ENCODE data around the gene PDS5B.

PDS5B gene

DNA sequence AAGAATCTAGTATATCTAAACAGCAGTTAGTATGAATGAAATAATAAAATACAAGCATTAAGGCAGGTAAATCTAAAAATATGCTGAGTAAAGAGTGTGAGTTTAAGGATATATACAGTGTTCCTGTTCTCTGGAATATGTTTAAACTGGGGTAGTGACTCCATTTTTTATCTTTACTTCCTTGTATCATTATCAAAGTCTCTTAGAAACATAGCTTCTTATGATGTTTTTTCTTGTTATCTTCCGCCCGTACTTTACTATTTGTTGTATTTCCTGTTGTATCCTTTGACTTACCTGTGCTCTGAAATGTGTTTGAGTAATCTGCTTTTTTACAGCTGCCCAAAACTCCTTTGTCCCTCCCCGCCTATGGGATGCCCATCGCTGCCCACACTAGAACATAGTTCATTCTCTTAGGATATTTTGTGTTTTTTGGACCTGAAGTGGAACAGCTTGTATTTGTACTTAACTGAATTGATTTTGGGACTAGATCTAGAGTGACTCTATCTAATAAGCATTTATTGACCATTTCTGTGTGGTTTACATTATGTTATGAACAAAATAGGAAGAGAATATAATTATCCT lies 80.8 kb downstream of the PDS5B start:
- H3K27ac ChIP-seq: no peak overlapping the region
- no peaks in the 10 kb centered on the region for H3K27me3 ChIP-seq
- H3K4me1 ChIP-seq (ENCODE audit: control insufficient read depth in 1 of 2, insufficient read depth in 1 of 2, low read depth in 1 of 2, low read length in 1 of 2): no peaks in the 10 kb centered on the region
- TF ChIP-seq, protein P1, sequence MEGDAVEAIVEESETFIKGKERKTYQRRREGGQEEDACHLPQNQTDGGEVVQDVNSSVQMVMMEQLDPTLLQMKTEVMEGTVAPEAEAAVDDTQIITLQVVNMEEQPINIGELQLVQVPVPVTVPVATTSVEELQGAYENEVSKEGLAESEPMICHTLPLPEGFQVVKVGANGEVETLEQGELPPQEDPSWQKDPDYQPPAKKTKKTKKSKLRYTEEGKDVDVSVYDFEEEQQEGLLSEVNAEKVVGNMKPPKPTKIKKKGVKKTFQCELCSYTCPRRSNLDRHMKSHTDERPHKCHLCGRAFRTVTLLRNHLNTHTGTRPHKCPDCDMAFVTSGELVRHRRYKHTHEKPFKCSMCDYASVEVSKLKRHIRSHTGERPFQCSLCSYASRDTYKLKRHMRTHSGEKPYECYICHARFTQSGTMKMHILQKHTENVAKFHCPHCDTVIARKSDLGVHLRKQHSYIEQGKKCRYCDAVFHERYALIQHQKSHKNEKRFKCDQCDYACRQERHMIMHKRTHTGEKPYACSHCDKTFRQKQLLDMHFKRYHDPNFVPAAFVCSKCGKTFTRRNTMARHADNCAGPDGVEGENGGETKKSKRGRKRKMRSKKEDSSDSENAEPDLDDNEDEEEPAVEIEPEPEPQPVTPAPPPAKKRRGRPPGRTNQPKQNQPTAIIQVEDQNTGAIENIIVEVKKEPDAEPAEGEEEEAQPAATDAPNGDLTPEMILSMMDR (IDR thresholded peaks at IDR 0.05): no peak
- peaks cover 9% of the 10 kb centered on the region for H3K36me3 ChIP-seq
- H3K9me3 ChIP-seq: no peaks in the 10 kb centered on the region
- no peak overlapping the region for H3K4me3 ChIP-seq (ENCODE audit: low read depth in 1 of 2, low read length in 1 of 2)

DNA sequence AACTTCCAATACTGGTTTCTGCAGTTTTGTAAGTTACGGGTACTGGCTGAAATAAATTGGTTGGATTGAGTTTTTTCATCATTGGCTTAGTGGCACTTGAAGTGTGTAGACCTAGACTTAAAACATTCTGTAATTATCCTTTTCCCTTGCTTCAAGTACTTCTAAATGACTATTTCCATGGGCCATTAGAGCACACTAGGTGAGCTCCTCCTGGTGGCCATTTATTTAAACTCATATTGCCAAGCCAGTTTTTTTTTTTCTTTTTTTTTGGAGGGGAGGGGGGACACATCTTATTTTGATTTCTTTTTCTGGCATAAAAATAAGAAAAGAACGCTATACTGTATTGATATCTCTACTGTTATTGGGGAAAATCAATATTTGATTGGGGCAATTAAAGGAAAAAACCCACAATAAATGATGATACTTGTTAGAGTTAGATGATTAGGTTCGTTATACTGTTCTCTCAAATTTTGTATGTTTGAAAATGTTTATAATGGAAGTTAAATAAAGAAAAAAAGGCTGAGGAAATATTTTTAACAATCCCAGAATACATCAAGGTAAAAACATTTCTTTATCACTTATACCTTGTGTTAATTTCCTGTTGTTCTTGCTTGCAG lies 82.9 kb downstream of the PDS5B start:
- no peak overlapping the region for H3K27ac ChIP-seq
- peaks cover 9% of the 10 kb centered on the region for H3K36me3 ChIP-seq
- no peak overlapping the region for H3K4me3 ChIP-seq (ENCODE audit: low read depth in 1 of 2, low read length in 1 of 2)
- no peaks in the 10 kb centered on the region for H3K9me3 ChIP-seq
- H3K27me3 ChIP-seq: no peaks in the 10 kb centered on the region
- TF ChIP-seq, protein P1 (IDR thresholded peaks at IDR 0.05): no peak
- no peaks in the 10 kb centered on the region for H3K4me1 ChIP-seq (ENCODE audit: control insufficient read depth in 1 of 2, insufficient read depth in 1 of 2, low read depth in 1 of 2, low read length in 1 of 2)

DNA sequence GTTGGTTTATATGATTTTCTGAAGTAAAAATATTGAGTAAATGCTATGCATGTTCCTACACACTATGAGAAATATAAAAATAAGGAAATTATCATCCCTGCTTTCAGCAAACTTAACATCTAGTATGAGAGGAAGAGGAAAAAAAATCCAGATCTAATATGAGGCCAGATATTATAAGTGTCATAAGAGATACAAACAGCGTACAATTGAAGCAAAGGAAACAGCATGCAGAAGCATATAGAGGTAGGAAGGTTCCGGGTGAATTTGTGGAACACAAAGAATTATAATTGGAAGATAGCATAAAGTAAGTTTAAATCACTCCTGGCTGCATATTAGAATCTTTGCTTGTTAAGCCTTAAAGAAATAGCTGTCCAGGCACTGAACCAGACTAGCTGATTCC lies 88.3 kb downstream of the PDS5B start:
- no peaks in the 10 kb centered on the region for H3K27me3 ChIP-seq
- H3K27ac ChIP-seq: no peak overlapping the region
- no peaks in the 10 kb centered on the region for H3K9me3 ChIP-seq
- no peak overlapping the region for H3K4me3 ChIP-seq (ENCODE audit: low read depth in 1 of 2, low read length in 1 of 2)
- H3K4me1 ChIP-seq (ENCODE audit: control insufficient read depth in 1 of 2, insufficient read depth in 1 of 2, low read depth in 1 of 2, low read length in 1 of 2): no peaks in the 10 kb centered on the region
- TF ChIP-seq, protein P1 (IDR thresholded peaks at IDR 0.05): no peak
- peaks cover 17% of the 10 kb centered on the region for H3K36me3 ChIP-seq

DNA sequence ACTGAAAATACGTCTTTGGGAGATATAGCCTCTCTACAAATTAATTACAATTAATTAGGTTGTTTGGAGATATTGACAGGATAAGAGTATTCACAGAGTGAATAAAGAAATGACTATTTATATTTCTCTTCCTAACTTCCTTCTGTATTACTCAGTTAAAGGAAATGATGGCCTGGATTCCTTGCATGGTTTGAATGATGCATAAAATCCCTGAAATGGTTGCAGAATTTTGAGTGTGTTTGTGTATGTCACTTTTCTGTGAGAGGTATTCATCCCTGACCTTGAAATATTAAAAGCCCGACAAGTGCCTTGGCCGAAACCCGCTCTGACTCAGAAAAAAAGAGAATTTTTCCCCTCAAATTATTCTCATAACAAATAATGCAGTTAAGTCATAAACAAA lies 90.0 kb downstream of the PDS5B start:
- H3K9me3 ChIP-seq: no peaks in the 10 kb centered on the region
- no peak overlapping the region for H3K4me3 ChIP-seq (ENCODE audit: low read depth in 1 of 2, low read length in 1 of 2)
- no peaks in the 10 kb centered on the region for H3K4me1 ChIP-seq (ENCODE audit: control insufficient read depth in 1 of 2, insufficient read depth in 1 of 2, low read depth in 1 of 2, low read length in 1 of 2)
- TF ChIP-seq, protein P1 (IDR thresholded peaks at IDR 0.05): no peak
- no peak overlapping the region for H3K27ac ChIP-seq
- no peaks in the 10 kb centered on the region for H3K27me3 ChIP-seq
- H3K36me3 ChIP-seq: peaks cover 12% of the 10 kb centered on the region

DNA sequence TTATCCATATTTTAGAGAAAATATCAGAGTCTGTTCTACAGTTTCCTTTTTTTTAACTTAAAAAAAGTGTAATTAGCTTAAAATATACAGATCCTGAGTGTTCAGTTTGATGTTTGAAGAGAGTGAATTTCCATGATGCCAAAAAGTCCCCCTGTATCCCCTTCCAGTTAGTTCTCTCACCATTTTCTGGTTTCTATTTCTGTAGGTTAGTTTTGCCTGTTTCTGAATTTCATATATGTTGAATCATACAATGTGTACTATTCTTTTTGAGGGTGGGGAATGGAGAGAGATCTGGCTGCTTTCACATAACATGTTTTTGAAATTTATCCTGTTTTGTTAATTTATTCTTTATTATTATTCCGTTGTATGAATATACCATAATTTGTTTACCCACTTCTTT lies 95.9 kb downstream of the PDS5B start:
- Histone ChIP-seq H3K27ac (no peak overlapping the region), H3K27me3 (no peaks in the 10 kb centered on the region), H3K9me3 (no peaks in the 10 kb centered on the region), H3K4me3 (ENCODE audit: low read depth in 1 of 2, low read length in 1 of 2) (no peak overlapping the region), H3K36me3 (peaks cover 11% of the 10 kb centered on the region), H3K4me1 (ENCODE audit: control insufficient read depth in 1 of 2, insufficient read depth in 1 of 2, low read depth in 1 of 2, low read length in 1 of 2) (no peaks in the 10 kb centered on the region)
- TF ChIP-seq, protein P1 (IDR thresholded peaks at IDR 0.05): no peak

Measured in neutrophil (primary cell).